ENCODE data around the gene ADRA2C. TPM values are rescaled to one million over a fixed set of nuclear protein-coding genes. Genes with fewer than 3 reads are reported as not detected.

Gene ADRA2C
- total RNA-seq, result 67.3 and 71.2 TPM in 2 replicates

DNA sequence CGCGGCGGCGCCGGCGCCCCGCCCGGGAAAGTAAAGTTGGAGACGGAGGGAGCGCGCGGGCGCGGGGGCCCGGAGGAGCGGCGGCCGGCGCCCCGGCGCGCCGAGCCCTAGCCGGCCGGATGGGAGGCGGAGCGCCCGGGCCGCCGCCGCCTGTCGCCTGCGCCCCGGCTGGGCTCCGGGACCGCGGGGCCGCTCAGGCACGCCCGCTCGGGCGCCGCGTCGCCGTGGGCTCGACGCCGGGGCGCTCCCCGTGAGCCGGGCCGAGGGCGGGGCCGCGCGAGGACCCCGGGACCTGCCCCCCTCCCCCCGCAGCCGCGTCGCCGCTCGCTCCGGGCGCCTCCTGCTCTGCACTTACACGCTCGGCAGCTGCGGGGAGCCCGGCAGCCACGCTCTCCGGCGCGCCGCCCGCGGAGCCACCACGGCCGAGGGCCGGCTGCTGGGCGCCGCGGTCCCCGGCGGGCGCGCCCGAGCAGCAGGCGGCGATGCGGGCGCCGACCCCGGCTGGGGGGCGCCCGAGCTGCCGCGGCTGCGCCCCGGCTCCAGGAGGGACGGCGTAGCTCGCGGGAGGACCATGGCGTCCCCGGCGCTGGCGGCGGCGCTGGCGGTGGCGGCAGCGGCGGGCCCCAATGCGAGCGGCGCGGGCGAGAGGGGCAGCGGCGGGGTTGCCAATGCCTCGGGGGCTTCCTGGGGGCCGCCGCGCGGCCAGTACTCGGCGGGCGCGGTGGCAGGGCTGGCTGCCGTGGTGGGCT, at the start of gene ADRA2C:
Gene ADRA2C, plus strand, starts transcription at position 350 of the 749 bp plus-strand sequence. Its CDS starts 222 bp downstream, at position 572.

Other genes with a start within 250 kb of the ADRA2C start
- 199 and 245 TPM in 2 replicates for gene LRPAP1, start 234.0 kb upstream of the ADRA2C start, total RNA-seq